Sigmoid colon (tissue), 4 donors: ENCODE results near the gene STARD13.

Experiments
- CTCF ChIP-seq, 4 experiments: fragments of 450-650 bp in 3 of 4; fragments of 200-600 bp in 1 of 4; IDR thresholded peaks; one replicate each; pipeline ENCODE4 v1.5.1; 2016 to 2019; ENCODE audit warnings: antibody characterized with exemption in 4 of 4, mild to moderate bottlenecking in 3 of 4, moderate library complexity in 2 of 4
- EP300 ChIP-seq, 4 donors: sonication (generic); formaldehyde crosslinking; IDR thresholded peaks; one replicate each; pipeline ENCODE4 v1.6.1; 2017; ENCODE audit warnings: antibody characterized with exemption in 4 of 4
- POLR2A ChIP-seq, 2 donors: fragments of 450-650 bp; IDR thresholded peaks; one replicate each; pipeline ENCODE4 v1.6.1; 2016; ENCODE audit warnings: antibody characterized with exemption in 2 of 2, mild to moderate bottlenecking in 2 of 2, moderate library complexity in 2 of 2

- TF ChIP-seq CTCF (IDR thresholded peaks at IDR 0.05): no peak
- TF ChIP-seq POLR2A (IDR thresholded peaks at IDR 0.05): no peak
- TF ChIP-seq EP300 (IDR thresholded peaks at IDR 0.05): no peak
Measured at GRCh38 chr13:33060815-33061214, 224.7 kb downstream of the STARD13 start.
